NCI-H1048 (cell line): ENCODE results near the gene SLC30A1.

ENCODE experiments used
- DNase-seq: peaks from one replicate; lab custom pipeline; 2025; lab: John Stamatoyannopoulos, UW

The SLC30A1 gene

DNA sequence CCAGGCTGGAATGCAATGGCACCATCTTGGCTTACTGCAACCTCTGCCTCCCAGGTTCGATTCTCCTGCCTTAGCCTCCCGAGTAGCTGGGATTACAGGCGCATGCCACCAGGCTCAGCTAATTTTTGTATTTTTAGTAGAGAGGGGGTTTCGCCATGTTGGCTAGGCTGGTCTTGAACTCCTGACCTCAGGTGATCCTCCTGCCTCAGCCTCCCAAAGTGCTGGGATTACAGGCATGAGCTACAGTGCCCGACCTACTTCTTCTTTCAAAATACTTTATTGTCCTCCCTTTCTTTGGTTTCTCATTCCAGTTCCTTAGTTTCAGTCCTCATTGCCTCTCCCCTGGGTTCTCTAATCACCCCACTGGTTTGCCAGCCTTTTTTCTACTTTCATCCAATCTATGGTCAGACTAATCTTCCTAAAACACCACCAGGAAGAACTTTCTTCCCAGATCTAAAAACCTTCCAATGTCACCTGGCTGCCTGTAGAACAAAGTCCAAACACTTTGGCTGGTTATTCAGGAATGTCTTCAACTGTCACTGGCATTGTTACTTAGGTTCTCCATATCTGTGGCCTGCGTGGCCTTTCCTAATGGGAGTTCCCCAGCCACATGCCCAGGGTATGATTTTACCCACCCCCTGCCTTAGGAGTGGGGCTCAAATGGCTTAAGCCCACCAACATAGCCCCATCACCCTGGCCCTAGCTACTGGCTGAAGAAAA lies 29.0 kb upstream of the SLC30A1 start:
- DNase-seq = no peak

DNA sequence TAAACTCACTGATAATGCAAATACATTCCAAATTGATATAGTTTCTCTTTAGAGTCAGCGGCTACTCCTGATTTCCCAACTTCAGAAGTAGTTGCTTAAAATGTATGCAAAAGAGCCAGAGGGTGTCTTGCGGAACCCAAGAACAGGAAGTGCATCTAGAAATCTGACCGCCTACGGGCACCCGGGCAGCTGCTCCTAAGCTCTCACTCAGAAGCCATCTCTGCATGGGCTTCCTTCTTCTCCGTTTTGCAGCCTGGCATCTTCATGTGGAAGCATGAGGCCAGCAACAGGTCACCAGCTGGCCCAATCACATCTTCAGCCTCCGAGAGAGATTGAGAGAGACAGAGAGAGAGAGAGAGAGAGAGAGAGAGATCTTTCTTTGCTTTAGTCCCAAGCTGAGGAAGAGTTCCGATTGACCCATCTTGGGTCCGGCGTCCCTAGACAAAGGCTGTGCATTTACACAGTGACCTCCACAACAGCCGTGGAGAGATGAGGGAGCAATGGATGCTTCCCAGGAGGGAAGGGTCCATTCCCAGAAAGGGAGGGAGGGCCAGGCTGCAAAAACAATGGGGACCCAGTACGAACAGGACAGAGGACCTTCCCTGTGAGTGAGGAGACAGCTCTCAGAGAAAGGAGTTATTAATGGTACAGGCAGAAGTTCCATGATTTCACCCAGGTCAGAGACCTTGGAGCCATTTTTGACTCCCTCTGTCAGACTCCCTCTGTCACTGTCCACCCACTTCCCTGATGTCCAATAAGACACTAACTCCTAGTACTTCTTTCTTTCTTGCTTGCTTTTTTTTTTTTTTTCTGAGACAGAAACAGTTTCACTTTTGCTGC lies 28.2 kb upstream of the SLC30A1 start:
- DNase-seq = no peak

DNA sequence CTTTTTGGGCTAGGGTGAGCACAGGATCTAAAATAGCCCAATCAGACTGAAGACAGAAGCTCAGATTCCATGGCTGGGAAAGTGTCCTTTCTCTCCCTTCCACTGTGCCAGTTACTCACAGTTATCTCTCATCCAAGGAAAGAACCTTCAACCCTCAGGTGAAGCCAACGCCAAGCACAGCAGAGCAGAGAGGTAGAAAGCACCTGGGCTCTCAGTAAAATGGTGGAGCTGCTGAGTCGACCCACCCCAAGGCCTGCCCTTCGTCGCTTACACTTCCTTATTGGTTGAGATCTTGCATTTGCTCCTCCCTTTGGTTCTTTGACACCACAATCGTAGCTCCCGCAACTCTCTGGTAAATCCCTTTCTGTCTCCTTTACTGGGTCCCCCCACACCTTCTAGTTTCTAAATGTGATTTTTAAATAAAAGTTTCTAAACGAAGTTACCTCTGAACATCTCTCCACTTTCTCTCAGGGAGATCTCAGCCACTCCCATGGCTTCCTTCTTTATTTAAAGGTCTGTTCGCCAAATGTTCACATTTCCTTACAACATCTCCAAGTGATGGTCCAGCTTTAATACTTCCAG lies 27.5 kb upstream of the SLC30A1 start:
- DNase-seq = no peak

DNA sequence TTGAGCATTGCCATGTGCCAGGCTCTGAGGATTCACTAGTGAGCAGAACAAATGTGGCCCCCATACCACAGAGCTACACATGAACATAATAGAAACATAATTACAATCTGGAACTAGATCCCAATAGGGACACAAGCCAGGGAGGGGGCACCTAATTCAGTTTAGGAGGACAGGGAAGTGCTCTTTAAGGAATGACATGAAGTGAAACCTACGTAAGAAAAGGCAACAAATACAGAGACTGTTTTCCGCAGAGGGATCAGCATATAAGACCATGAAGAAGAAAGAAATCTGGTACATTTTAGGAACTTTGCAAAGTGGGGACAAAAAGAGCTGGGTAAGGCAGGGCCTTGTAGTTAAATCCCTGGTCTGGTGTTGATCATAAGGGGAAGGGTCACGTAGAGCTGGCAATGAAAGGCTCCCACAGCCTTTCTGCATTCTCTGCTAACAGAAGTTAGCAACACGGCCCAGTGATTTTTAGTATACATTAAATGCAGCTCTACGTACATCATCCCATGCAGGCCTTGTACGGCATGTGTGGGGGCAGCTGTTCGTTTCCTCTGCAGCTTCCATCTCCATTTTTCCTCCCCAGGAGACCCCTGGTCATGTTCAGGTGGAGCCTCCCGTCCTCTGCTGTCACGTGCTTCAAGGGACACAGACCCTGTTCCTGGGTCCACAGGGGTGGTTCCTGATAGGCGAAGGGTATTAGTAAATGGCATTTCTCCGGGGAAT lies 26.8 kb upstream of the SLC30A1 start:
- DNase-seq = no peak

DNA sequence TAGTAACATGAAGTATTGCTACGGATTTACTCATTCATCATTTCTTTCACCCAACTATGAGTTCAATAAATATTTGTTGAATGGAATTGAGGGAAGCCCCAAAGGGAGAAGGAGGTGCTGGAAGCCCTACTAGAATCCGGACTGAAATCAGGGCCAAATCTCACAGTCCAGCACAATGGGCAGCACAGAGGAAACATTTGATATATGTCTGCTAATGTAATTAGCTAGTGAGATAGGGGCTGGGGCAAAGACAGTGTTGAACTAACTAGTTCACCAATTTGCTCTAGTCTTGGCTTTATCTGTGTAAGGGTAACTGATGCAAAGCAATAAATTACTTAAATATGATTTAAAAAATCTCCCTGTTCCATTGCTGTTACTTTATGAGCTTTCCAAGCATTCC lies 26.1 kb upstream of the SLC30A1 start:
- no peak for DNase-seq

DNA sequence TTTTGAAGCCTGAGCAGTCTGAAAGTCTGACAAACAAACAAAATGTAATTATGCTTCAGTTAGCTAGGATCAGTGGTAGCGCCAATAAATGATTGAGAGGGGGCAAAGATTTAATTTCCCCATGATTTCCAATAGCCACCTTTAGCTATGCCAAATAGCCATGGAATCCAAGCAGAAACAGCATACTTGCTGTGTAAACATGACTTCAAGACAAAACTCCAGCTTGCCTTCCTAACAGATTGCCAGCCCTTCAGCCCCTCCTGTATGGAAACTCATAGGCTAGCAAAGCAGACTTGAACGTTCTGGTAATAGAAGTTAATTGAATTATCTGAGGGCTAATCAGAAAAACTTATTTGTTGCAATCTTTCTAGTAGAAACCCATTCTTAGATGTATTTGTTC lies 25.6 kb upstream of the SLC30A1 start:
- DNase-seq = no peak

DNA sequence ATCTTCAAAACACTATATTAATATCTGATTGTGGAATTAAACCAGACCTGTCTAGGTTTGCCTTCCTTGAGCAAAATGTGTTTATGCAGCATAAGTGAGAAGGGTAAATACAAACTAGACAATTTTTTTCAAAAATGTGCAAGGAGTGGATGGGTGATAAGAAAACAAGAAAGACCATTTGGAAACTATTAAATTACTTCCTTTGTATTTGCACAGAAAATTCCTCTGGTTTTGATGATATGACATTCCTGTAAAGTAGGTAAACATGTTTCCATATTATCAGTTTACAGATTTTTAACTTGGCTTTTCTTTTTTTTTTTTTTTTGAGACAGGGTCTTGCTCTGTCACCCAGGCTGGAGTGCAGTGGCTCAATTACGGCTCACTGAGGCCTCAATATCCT lies 24.8 kb upstream of the SLC30A1 start:
- no peak for DNase-seq

DNA sequence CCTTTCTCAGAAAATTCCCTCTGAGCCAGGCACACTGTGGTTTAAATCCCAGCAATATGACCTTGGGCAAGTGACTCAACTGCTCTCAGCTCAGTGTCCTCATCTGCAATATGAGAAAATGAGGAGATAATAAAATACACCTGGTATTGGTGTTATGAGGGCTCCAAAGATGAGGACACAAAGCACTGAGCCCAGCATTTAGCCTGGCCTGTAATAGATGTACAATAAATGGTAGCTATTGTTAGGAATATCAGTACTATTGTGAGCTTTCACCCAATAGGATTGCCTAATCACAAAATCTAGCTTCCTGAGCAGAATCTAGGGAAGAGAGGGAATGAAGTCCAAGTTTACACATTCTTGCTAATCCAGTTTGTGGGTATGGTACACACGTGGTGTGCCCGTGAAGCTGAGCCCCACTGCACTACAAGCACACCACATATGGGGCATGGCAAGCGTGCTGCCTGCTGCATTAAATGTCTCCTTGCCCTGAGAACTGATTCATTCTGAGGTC lies 24.3 kb upstream of the SLC30A1 start:
- no peak for DNase-seq

DNA sequence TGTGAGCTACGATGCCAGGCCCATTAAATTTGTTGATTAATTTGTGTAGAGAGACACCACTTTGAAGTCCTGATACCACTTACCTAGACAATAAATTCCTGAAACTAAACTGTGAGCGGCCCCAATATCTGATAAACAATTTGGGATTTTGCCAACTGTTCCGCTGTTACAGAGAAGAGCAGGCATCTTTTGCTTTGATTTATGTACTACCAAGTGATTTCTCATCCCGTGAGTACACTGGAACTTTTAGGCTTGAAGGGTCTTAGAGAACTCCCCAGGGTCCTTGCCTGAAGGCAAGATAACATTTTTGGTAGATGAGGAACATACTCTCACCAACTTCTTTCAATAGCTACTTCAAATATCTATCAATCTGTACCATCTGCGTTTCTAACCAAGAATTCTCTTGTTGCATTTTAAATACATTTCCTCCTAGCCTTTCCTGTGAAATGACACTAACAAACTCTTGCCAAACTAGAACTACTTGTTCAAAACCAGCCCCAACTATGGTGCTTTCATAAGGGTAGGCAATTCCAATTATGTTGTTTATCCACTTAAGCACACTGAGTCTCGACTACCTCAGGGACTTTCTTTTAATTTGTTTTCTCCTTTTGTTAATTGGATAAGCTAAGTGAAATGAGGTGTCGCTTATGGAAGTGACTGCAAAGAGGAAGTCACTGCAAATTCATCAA lies 23.2 kb upstream of the SLC30A1 start:
- DNase-seq = no peak

DNA sequence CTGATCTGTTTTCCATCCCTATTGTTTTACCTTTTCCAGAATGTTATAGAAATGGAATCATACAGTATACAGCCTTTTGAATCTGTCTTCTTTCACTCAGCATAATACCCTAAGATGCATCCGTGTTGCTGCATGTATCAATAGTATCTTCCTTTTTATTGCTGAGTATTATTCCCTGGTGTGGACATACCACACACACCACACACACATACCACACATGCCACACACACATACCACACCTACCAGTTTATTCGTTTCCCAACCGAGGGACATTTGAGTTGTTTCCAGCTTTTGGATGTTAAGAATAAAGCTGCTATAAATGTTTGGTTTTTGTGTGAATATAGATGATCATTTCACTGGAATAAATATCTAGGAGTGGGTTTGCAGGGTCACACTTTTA lies 22.2 kb upstream of the SLC30A1 start:
- no peak for DNase-seq

DNA sequence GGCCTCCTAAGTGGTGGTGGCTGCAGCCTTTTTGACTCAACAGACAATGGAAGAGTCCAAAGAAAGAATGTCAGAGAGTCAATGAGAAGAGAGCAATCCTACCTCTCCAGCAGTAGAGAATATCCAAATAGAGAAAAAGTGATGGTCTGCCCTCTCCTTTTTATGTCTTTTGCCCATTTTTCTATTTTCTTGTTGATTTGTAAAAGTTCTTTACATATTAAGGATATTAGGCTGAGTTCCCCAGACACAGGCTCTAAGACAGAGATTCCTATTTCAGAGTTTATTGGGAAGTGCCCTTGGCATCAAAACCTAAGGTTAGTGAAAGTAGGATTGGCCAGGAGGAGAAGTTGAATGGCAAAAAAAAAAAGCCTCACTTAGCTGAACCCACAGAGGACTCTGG lies 20.3 kb upstream of the SLC30A1 start:
- DNase-seq = no peak

DNA sequence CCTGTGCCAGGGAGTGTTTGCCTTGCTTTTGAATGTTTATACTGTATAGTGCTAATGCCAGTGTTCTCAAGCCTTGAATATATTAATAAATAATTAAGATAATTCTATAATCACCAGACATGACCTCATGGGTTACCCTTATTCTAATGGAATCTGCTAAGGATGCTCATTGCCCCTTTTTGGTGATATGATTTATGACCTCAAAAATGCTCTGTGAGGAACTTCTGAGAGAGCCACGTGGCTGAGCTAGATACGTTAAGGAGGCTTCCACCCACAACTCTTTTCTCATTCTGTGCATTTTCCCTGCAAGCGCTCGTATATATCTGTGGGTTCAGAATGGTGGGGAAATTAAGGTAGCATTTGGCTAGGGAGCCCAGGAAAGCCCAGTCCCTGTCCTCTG lies 19.6 kb upstream of the SLC30A1 start:
- no peak for DNase-seq

DNA sequence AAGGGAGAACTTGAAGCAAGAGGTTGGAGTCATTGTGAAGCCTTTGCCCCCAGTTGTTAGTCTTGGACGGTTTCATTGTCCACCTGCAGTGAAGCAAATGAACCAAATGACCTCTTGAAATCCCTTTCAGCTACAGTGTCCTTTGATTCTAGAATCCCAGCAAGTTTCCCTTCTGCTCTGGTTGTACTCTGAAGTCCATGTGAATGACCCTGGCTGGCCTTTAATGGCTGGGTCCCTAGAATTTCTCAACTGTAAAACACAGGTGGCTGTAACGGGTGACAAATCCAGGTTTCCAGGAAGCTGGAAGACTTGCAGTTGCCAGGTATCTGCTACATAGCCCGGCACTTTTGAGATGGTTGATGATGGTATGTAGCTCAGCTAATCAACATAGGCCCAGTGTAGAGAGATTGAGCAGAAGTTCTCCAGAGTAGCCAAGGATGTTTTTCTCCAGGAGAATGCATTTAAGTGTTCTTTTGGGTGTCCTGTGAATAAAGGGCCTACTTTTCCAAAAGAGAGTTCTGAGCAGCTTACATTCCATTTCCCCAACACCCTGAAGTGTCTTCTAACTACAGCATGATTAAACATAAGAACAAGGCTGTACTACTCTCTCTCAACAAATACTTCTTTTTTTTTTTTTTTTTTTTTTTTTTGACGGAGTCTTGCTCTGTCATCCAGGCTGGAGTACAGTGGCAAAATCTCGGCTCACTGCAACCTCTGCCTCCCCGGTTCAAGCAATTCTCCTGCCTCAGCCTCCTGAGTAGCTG lies 17.6 kb upstream of the SLC30A1 start:
- no peak for DNase-seq

DNA sequence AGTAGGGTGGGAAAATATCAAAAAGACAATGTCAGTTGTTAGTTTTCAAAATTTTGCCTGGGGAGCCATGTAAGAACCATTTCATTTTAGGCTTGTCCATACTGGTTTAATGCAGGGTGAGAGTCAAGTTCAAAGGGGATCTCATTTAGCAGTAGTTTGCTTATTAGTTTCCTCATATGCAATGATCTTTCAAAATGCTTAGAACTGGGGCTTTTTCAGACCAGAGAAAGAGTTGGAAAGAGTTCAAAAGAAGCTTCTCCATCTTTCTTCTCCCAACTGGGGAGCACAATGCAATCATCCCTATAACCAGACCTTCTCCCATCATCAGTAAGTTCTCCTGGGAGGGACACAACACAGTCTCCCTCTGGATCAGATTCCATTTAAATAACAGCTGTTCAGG lies 16.5 kb upstream of the SLC30A1 start:
- no peak for DNase-seq

DNA sequence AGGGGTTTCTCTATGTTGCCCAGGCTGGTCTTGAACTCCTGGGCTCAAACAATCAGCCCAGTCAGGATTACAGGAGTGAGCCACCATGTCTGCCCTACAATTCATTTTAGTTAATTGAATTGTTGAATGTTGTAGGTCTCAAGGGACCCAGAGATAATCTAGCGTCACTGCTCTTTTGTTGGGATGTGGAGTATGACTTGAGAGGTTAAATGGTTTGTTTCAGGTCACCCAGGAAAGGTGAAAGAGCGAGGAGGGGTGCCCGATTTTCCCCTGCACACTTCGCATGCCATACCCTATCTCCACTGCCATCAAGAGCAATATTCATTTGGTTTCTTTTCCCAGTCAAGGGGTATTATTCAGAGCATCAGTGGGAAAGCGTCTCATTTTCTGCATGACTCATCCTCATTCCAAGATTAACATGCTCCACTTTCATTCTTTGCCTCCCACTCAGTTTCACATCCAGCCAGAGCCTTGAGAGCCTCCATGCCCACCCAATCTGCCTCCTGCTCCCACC lies 13.1 kb upstream of the SLC30A1 start:
- DNase-seq = no peak

DNA sequence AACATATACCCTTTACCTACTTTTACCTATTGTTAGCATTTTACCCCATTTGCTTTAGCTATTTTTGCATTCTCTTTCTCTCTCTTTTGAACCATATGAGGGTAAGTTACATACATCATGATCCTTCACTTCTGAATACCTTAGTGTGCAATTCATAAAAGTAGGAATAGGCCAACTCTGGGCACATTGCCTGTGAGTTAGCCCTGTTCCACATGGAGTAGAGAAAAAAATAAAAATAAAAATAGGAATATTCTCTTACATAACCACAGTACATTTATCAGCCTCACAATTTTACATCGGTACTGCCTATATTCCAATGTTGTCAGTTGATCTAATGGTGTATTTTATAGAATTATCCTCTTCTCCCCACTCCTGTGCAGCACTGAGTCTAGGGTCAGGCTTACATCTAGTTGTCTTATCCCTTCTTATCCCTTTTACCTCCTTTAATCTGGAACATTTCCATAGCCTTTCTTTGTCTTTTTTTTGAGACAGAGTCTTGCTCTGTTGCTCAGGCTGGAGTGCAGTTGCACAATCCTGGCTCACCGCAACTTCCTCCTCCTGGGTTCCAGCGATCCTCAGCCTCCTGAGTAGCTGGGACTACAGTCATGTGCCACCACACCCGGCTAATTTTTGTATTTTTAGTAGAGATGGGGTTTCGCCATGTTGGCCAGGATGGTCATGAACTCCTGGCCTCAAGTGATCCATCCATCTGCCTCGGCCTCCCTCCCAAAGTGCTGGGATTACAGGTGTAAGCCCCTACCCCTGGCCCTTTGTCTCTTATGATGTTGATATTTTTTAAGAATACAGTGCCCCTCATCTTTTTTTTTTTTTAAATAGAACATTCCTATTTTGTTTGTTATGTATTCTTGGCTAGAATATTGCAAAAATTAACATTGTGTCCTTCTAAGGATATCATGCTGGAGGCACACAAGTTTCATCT lies 11.1 kb upstream of the SLC30A1 start:
- DNase-seq = no peak

DNA sequence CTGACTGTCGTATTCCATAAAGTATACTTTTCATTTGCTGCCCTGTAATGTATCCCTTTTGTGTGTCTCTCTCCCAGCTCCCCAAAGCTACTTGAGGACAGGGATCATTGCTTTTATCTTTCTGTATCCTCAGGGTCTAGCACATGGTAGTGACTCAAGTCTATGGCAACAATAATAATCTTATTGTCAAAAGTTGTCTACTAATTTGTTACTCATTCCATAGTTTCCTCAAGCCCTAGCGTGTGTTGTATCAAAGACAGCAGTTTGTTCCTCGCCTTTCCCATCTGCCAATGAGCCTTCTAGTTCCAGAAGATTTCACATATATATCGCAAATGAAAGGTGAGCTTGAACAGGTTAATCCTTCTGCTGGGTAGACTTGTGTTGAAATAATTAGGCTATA lies 9.8 kb upstream of the SLC30A1 start:
- DNase-seq = no peak

DNA sequence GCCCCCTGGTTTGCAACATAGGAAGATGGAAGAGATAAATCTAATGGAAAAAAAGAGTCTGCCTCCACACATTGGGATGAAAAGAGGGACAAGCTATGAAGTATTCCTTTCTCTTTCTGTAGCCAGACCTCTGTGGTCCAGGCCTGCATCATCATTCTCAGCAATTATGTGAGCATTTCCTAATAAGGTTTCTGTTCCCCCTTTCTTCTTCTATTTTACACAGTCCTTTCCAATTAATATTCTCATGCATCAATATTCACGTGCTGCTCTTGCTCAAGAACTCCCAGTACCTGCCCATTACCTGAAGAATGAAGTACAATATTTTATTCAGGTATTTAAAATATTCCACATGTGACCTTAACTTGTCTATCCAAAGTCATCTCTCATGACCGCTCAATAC lies 8.2 kb upstream of the SLC30A1 start:
- DNase-seq = no peak

DNA sequence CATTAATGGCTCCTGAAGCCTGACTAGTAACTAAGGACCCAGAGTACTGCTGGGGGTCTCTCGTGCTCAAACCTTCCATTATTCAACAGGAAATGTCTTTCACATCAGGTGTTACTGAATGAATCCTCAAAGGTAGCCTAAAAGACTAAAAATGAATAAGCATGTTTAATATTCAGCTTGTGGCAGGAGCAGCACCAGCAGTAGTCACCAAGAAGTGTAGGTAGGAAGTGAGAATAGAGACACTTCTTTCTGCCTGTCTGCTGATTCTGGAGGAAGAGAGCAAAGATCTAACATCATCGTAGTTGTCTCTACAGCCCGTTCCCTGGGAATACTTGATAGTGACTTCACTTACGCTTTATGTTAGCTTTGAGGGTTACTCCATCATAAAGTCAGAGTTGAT lies 7.6 kb upstream of the SLC30A1 start:
- DNase-seq = no peak
